ENCODE results near the gene UGT1A8.
"Not testable (repeated sequence)": the region's sequence is repeated elsewhere in the genome, so short reads cannot be mapped to it uniquely, and the experiment has no call there.

Gene UGT1A8

DNA sequence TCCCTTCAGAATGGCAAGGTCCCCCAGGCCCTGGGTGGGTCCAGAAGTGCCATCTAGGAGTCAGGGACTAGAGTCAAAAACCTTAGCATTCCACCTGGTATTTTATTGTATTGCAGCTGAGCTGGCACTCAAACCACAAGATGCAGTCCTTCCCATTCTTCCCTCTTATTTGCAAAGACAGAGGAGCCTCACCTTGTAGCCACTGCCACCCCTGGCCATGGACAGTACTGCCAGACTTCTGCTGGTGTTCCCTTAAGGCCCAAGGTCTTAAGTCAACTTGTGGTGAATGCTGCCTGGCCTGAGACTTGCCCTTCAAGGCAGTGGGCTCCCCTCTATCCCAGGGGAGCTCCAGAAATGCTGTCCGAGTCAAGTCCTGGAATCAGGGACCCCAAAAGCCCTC lies 25.7 kb downstream of the UGT1A8 start:
- DNase-seq (ENCODE audit: low spot score): no peak

- not testable (repeated sequence) for DNase-seq (ENCODE audit: low spot score)
These were observed 28.6 kb downstream of the UGT1A8 start for GRCh38 chr2:233646033-233646432.

DNA sequence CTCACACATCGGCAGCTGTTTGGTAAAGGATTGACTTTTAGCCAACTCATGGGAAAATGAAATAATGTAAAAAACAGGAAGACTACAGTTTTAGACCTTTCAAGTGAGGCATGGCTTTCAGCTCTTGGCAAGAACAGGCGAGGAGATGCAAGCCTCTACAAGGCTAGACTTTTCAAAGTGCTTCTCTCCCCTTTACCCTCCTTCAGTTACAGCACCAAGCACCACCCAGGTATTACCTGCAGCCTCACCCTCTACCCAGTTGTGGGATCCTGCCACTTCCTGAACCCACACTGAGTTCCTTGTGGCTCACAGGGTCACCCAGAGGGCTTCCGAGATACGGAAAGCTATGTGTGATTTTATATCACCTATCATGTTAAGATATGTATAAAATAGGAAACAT lies 33.5 kb downstream of the UGT1A8 start:
- DNase-seq (ENCODE audit: low spot score): no peak

DNA sequence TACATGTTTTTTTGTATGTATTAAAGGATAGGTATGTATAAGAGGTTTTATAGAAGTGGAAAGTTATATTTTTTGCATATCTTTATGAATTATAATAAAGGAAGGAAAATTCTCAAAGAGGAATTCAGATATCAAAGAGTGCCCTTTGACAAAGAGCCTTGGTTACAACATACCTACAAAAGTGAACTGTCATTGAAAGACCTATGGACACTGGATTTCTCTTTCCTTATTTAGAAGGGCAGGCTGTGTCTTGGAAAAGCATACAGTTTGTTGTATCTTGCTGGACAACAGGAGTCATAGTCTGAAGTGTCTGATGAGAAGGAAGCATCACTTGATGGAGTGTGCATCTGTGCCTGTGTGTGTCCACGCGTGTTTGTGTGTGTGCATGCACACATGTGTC lies 34.0 kb downstream of the UGT1A8 start:
- no peak for DNase-seq (ENCODE audit: low spot score)

- DNase-seq (ENCODE audit: low spot score): peak; percentile 3
These were observed 37.1 kb downstream of the UGT1A8 start for GRCh38 chr2:233654501-233654900.

- DNase-seq (ENCODE audit: low spot score): no peak
These were observed 37.6 kb downstream of the UGT1A8 start for GRCh38 chr2:233655043-233655442.

DNA sequence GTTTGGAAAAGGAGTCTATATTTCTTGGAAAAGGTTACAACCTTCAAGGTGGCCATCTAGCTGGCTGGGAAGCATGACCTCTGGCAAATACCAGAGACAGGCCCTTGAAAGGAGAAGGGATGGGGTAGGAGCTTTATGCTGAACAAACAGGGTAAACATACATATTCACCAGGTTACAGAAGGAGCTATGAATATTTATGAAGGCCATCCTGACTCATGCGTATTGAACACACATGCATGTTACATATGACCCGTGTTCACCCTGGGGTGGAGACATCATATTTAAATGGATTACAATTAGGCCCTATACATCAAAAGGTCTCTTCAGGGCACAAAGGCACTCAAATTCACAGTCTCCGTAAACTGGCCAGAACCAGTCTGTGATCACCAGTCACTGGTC lies 38.5 kb downstream of the UGT1A8 start:
- not testable (repeated sequence) for DNase-seq (ENCODE audit: low spot score)

GRCh38 chr2:233656443-233656842 lies 39.0 kb downstream of the UGT1A8 start:
- peak; percentile 4 for DNase-seq (ENCODE audit: low spot score)

DNA sequence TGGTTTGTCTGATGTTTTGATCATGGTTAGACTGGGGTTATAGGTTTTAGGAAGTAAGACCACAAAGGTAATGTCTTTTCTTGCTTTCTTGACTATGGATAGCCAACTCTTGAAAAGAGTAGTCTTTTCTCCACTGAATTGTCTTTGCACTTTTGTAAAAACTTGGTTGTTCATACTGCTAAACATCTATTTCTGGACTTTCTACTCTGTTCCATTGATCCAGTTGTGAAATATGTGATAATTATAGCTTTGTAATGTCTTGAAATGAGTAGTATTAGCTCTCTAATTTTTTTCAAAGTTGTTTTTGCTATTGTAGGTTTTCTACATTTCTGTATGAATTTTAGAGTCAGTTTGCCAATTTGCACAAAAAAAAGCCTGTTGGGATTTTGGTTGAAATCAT lies 41.2 kb downstream of the UGT1A8 start:
- no peak for DNase-seq (ENCODE audit: low spot score)

DNA sequence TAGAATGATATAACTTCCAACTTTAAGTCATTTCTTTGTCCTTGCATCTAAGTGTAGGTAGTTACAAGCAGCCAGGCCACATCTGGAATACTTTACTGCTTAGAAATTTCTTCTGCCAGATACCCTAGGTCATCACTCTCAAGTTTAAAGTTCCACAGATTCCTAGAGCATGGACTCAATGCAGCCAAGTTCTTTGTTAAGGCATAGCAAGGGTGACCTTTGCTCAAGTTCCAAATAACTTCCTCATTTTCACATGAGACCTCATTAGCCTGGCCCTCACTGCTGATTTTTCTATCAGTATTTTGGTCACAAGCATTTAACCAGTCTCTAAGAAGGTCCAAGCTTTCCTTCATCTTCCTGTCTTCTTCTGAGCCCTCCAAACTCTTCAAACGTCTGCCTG lies 46.5 kb downstream of the UGT1A8 start:
- DNase-seq (ENCODE audit: low spot score): no peak

DNA sequence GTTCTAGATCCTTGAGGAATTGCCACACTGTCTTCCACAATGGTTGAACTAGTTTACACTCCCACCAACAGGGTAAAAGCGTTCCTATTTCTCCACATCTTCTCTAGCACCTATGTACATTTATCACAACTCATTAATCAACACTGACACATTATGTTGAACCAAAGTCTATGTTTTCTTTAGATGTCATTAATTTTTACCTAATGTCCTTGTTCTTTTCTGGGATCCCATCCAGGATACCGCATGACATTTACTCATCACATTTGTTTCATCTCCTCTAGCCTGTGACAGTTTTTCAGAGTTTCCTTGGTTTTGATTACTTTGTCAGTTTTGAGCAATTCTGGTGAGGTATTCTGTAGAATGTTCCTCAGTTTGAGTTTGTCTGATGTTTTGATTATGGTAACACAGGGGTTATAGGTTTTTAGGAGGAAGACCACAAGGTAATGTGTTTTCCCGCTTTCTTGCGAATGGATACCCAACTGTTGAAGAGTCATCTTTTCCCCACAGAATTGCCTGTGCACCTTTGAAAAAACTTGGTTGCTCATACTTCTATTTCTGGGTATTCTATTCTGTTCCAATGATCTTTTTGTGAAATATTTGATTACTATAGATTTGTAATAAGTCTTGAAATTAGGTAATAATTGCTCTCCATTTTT lies 51.3 kb downstream of the UGT1A8 start:
- no peak for DNase-seq (ENCODE audit: low spot score)

DNA sequence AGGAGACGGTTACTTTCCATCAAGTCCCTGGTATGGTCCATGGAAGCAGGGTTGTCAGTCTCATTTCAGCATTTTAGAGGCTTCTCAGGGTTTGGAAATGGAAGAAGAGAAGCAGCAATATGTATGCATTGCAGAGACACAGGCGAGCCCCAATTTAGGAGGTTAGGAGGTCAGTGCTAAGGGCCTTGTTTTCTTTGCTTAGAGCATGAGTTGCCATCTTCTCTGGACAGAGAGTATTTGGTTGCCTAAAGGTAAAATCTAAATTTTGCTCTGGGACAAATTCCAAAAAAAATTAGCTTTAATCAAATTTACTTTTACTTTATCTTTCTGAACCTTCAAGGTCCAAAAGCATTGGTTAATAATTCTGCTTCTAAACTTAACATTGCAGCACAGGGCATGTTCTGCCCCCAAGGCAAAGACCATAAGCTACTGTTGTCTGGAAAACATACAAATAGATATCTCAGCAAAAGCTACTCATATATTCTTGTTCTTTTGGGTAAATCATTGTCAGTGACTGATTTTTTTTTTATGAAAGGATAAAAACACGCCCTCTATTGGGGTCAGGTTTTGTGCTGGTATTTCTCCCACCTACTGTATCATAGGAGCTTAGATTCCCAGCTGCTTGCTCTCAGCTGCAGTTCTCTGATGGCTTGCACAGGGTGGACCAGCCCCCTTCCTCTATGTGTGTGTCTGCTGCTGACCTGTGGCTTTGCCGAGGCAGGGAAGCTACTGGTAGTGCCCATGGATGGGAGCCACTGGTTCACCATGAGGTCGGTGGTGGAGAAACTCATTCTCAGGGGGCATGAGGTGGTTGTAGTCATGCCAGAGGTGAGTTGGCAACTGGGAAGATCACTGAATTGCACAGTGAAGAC lies 54.1 kb downstream of the UGT1A8 start, which contains the start of gene UGT1A9:
Gene UGT1A9, plus strand, starts transcription at position 609 of the 872 bp plus-strand sequence. Its CDS starts 37 bp downstream, at position 646.
- no peak for DNase-seq (ENCODE audit: low spot score)

- DNase-seq (ENCODE audit: low spot score): no peak
These were observed 55.5 kb downstream of the UGT1A8 start for GRCh38 chr2:233672886-233673285.

- no peak for DNase-seq (ENCODE audit: low spot score)
These were observed 56.5 kb downstream of the UGT1A8 start for GRCh38 chr2:233673896-233674295.

DNA sequence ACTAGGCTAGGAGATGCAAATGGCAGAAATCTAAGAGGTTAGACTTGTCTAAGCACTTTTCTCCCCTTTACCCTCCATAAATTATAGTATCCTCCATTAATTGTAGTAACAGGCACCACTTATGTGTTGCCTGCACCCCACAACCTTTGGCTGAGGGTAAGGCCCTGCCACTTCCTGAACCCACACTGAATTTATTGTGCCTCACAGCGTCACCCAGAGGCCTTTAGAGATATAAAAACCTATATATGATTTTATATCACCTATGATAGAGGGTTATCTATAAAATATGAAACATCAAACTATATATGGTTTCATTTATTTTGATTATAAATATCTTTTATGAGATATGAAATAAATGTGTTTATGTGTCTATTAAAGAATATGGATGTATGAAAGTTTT lies 56.9 kb downstream of the UGT1A8 start:
- no peak for DNase-seq (ENCODE audit: low spot score)

DNA sequence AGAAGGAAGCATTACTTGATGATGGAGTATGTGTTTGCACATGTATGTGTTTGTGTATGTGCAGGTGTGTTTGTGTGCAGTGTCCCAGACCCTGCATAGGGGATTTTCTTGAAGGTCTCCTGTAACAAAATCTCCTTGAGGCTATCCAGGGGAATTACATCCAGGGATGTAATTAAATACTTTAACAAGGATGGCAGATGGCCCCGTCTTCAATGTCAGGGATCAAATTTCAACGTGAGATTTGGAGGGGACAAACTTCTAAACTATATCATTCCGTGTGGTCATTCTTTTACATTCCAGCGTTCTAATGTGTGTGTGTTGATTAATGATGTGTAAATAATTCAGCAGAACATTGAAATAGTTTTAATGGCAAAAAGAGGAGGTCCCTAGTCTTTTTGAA lies 57.6 kb downstream of the UGT1A8 start:
- no peak for DNase-seq (ENCODE audit: low spot score)

DNA sequence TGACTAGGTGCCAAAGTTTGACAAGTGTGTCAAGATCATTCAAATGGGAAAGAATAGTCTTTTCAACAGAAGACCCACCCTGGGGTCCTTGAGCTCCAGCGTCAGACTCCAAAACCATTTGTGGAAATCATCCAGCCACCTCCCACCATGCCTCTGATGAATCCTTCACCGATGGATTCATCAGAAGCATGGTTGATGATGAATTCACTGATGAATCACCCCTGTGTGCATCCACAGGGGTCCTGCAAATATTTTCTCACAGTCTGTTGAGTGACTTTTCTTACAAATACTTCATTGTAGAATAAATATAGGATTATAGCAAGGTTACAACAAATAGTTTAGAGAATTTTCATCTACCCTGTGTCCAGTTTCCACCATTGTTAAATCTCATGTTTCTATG lies 58.6 kb downstream of the UGT1A8 start:
- no peak for DNase-seq (ENCODE audit: low spot score)

GRCh38 chr2:233679196-233679595 lies 61.8 kb downstream of the UGT1A8 start:
- no peak for DNase-seq (ENCODE audit: low spot score)

DNA sequence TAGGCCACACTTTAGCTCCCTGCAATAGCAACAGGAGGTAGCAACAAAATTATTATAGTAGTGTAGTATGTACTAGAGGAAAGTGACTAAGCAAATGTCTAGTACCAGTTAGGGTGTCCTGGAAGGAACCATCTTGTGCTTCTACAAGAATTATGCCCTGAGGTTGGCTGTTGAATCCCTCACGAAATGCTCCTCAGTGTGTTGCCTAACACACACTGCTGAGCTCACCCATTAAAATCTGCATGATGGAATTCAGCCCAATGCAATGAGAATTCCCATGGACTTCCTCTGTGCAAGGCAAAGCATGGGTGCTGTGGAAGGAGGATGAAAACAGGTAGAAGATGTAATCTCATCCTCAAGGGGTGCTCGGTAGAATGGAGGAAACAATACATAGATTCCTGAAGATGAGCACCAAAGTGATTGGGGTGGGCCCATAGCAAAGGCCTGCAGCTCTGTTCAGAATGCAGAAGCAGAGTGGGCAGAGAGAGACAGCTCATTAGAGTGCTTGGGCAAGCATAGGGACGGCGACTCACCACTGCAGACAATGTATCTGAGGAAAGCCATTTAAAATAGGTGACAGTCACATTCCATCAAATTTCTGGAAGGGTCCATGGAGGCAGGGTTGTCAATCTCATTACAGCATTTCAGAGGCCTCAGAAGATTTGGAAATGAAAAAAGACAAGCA lies 63.1 kb downstream of the UGT1A8 start:
- DNase-seq (ENCODE audit: low spot score): no peak

DNA sequence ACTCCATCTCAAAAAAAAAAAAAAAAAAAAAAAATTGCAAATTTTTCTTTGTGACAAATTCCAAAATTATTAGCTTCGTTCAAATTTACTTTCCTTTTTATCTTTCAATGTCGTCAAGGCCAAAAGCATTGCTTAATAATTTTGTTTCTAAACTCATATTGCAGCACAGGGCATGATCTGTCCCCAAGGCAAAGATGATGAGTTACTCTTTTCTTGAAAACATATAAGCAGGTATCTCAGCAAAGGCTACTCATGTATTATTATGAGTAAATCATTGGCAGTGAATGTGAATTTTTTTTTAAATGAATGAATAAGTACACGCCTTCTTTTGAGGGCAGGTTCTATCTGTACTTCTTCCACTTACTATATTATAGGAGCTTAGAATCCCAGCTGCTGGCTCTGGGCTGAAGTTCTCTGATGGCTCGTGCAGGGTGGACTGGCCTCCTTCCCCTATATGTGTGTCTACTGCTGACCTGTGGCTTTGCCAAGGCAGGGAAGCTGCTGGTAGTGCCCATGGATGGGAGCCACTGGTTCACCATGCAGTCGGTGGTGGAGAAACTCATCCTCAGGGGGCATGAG lies 64.2 kb downstream of the UGT1A8 start, which contains the start of gene UGT1A7:
Gene UGT1A7, plus strand, starts transcription at position 381 of the 579 bp plus-strand sequence. Its CDS starts 37 bp downstream, at position 418.
- no peak for DNase-seq (ENCODE audit: low spot score)

DNA sequence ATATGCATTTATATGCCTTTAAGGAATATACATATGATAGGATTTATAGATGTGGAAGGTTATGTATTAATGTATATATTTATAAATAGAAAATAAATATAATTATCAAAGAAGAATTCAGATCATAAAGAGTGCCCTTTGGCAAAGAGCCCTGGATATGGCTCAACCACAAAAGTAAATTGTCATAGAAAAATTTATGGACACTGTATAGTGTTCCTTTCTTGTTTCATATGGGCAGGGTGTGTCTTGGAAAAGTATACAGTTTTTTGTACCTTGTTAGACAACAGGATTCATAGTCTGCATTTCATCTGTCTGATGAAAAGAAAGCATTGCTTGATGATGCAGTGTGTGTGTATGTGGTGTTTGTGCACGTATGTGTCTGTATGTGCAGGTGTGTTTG lies 67.2 kb downstream of the UGT1A8 start:
- DNase-seq (ENCODE audit: low spot score): no peak

- no peak for DNase-seq (ENCODE audit: low spot score)
These were observed 69.5 kb downstream of the UGT1A8 start for GRCh38 chr2:233686928-233687327.

All from activated CD4-positive, alpha-beta T cell treated with anti-CD3 and anti-CD28 coated beads, Interleukin-2, Interleukin-4, amounts not matched to agents 100 ng/mL and 50 ng/mL, durations not matched to agents 16 hours and 8 hours (primary cell).